ENCODE data around the gene RHBDD3.

Gene RHBDD3

GRCh38 chr22:29230972-29231875 lies 36.6 kb downstream of the RHBDD3 start:
- no peak for TF ChIP-seq CTCF (IDR thresholded peaks at IDR 0.05; ENCODE audit: low read depth, low read length)
- H3K4me3 ChIP-seq (replicated peaks in 1 of 2; ENCODE audit: low read depth in 2 of 2, low read length in 2 of 2), result no peak overlapping the region
- no peak for DNase-seq (ENCODE audit: low read depth in 2 of 2)

GRCh38 chr22:29226351-29226981 lies 41.3 kb downstream of the RHBDD3 start:
- TF ChIP-seq CTCF (IDR thresholded peaks at IDR 0.05; ENCODE audit: low read depth, low read length), result no peak
- no peak for DNase-seq (ENCODE audit: low read depth in 2 of 2)
- no peak overlapping the region for H3K4me3 ChIP-seq (replicated peaks in 1 of 2; ENCODE audit: low read depth in 2 of 2, low read length in 2 of 2)

GRCh38 chr22:29225422-29226090 lies 42.2 kb downstream of the RHBDD3 start:
- DNase-seq (ENCODE audit: low read depth in 2 of 2), result peak; percentile 35 to 44
- no peak for TF ChIP-seq CTCF (IDR thresholded peaks at IDR 0.05; ENCODE audit: low read depth, low read length)
- no peak overlapping the region for H3K4me3 ChIP-seq (replicated peaks in 1 of 2; ENCODE audit: low read depth in 2 of 2, low read length in 2 of 2)

- no peak overlapping the region for H3K4me3 ChIP-seq (replicated peaks in 1 of 2; ENCODE audit: low read depth in 2 of 2, low read length in 2 of 2)
- no peak for TF ChIP-seq CTCF (IDR thresholded peaks at IDR 0.05; ENCODE audit: low read depth, low read length)
- DNase-seq (ENCODE audit: low read depth in 2 of 2), result no peak
Measured at GRCh38 chr22:29224859-29225410, 42.8 kb downstream of the RHBDD3 start.

GRCh38 chr22:29224121-29224858 lies 43.5 kb downstream of the RHBDD3 start:
- H3K4me3 ChIP-seq (replicated peaks in 1 of 2; ENCODE audit: low read depth in 2 of 2, low read length in 2 of 2), result no peak overlapping the region
- TF ChIP-seq CTCF (IDR thresholded peaks at IDR 0.05; ENCODE audit: low read depth, low read length), result no peak
- DNase-seq (ENCODE audit: low read depth in 2 of 2), result no peak
